ENCODE measurements around the gene HERC4.
"Not testable (repeated sequence)": the region's sequence is repeated elsewhere in the genome, so short reads cannot be mapped to it uniquely, and the experiment has no call there.

The HERC4 gene

DNA sequence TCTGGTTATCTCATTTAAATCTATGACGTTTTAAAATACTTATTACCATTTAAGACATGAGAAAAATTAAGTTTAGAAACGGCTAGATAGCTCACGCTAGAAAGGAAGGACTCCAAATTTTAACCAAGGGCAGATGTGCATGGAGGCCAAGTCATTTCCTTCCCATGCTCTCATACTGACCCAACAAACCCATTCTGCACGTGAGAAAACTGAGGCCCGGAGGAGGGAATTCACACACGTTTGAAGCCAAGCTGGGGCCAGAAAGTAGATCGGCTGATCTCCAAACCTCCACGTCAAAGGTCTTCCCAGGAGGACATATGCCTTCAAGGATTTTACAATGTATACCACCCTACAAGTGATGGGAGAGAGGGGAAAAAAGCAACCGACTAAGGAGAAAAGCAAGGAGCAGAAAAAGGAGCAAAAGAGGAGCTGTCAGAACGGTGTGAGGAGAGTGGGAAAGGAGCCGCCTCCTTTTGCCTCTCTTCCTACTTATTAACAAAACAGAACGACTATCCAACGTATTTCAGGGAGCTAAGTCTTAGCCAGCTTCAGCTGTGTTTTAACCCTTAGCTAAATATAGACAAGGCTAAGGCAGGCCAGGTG is 191.3 kb downstream of the HERC4 start:
- H3K9me3 ChIP-seq (ENCODE audit: low read length), result no peaks in the 10 kb centered on the region
- peaks cover 19% of the 10 kb centered on the region for H3K4me1 ChIP-seq (ENCODE audit: insufficient read depth, low read length, severe bottlenecking)
- H3F3A ChIP-seq (ENCODE audit: insufficient read depth, low read length), result 0 out of 2 replicates have a peak, but pooled peaks cover 3% of the 10 kb centered on the region
- peak overlapping the region; percentile 33 for H2AFZ ChIP-seq (ENCODE audit: low read length)
- H3K36me3 ChIP-seq (ENCODE audit: insufficient read depth, low read length), result peaks cover 22% of the 10 kb centered on the region
- no peak for TF ChIP-seq EZH2 (IDR thresholded peaks at IDR 0.05; ENCODE audit: borderline replicate concordance, low read length)
- TF ChIP-seq, protein P1, sequence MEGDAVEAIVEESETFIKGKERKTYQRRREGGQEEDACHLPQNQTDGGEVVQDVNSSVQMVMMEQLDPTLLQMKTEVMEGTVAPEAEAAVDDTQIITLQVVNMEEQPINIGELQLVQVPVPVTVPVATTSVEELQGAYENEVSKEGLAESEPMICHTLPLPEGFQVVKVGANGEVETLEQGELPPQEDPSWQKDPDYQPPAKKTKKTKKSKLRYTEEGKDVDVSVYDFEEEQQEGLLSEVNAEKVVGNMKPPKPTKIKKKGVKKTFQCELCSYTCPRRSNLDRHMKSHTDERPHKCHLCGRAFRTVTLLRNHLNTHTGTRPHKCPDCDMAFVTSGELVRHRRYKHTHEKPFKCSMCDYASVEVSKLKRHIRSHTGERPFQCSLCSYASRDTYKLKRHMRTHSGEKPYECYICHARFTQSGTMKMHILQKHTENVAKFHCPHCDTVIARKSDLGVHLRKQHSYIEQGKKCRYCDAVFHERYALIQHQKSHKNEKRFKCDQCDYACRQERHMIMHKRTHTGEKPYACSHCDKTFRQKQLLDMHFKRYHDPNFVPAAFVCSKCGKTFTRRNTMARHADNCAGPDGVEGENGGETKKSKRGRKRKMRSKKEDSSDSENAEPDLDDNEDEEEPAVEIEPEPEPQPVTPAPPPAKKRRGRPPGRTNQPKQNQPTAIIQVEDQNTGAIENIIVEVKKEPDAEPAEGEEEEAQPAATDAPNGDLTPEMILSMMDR (IDR thresholded peaks at IDR 0.05; ENCODE audit: low read length), result no peak
- no peaks in the 10 kb centered on the region for H4K20me1 ChIP-seq (ENCODE audit: insufficient read depth, low read length)
- peak overlapping the region; percentile 53 for H3K9ac ChIP-seq (ENCODE audit: low read length)
- peaks cover 34% of the 10 kb centered on the region for H3K79me2 ChIP-seq (ENCODE audit: insufficient read depth, low read length)
- peak overlapping the region; percentile 69 for H3K27ac ChIP-seq (ENCODE audit: low read depth, low read length, poor library complexity, severe bottlenecking)
- H3K9me2 ChIP-seq (ENCODE audit: low read depth, low read length), result no peaks in the 10 kb centered on the region
- peak overlapping the region; percentile 66 for H3K4me3 ChIP-seq (ENCODE audit: low read depth, low read length, poor library complexity, severe bottlenecking)
- no peaks in the 10 kb centered on the region for H3K27me3 ChIP-seq (ENCODE audit: insufficient read depth, low read length)
- H3K4me2 ChIP-seq (ENCODE audit: low read length), result peak overlapping the region; percentile 66

DNA sequence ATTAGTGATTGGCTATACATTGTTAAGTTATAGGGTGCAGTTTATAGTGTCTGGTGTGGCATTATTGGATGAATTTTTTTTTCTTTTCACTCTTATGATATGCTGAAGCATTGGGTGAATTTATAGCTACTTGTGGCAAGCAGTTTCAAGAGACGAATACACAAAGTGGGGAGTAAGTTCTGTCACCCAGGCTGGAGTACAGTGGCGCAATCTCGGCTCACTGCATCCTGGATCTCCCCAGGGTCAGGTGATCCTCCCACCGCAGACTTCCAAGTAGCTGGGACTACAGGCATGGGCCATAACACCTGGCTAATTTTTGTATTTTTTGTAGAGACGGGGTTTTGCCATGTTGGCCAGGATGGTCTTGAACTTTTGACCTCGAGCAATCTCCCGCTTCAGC is 196.9 kb downstream of the HERC4 start:
- H3F3A ChIP-seq (ENCODE audit: insufficient read depth, low read length), result no peaks in the 10 kb centered on the region
- no peak overlapping the region for H2AFZ ChIP-seq (ENCODE audit: low read length)
- H3K36me3 ChIP-seq (ENCODE audit: insufficient read depth, low read length), result no peaks in the 10 kb centered on the region
- no peaks in the 10 kb centered on the region for H3K79me2 ChIP-seq (ENCODE audit: insufficient read depth, low read length)
- no peak overlapping the region for H3K4me3 ChIP-seq (ENCODE audit: low read depth, low read length, poor library complexity, severe bottlenecking)
- H4K20me1 ChIP-seq (ENCODE audit: insufficient read depth, low read length), result no peaks in the 10 kb centered on the region
- no peaks in the 10 kb centered on the region for H3K4me1 ChIP-seq (ENCODE audit: insufficient read depth, low read length, severe bottlenecking)
- H3K27me3 ChIP-seq (ENCODE audit: insufficient read depth, low read length), result no peaks in the 10 kb centered on the region
- no peaks in the 10 kb centered on the region for H3K9me3 ChIP-seq (ENCODE audit: low read length)
- no peaks in the 10 kb centered on the region for H3K9me2 ChIP-seq (ENCODE audit: low read depth, low read length)
- H3K9ac ChIP-seq (ENCODE audit: low read length), result no peak overlapping the region
- no peak overlapping the region for H3K27ac ChIP-seq (ENCODE audit: low read depth, low read length, poor library complexity, severe bottlenecking)
- TF ChIP-seq, protein P1 (IDR thresholded peaks at IDR 0.05; ENCODE audit: low read length), result no peak
- TF ChIP-seq EZH2 (IDR thresholded peaks at IDR 0.05; ENCODE audit: borderline replicate concordance, low read length), result no peak
- no peak overlapping the region for H3K4me2 ChIP-seq (ENCODE audit: low read length)

DNA sequence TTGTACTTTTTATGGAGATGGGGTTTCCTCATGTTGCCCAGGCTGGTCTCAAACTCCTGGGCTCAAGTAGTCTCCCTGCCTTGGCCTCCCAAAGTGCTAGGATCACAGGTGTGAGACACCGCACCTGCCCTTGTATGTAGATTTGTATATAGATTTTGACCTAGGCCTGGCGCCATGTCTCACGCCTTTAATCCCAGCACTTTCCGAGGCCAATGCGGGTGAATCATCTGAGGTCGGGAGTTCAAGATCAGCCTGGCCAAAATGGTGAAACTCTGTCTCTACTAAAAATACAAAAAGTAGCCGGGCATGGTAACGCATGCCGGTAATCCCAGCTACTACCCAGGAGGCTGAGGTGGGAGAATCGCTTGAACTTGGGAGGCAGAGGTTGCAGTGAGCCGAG is 197.7 kb downstream of the HERC4 start:
- not testable (repeated sequence) for H3K4me1 ChIP-seq (ENCODE audit: insufficient read depth, low read length, severe bottlenecking); H3K27ac ChIP-seq (ENCODE audit: low read depth, low read length, poor library complexity, severe bottlenecking); H3K9me2 ChIP-seq (ENCODE audit: low read depth, low read length); H3K4me2 ChIP-seq (ENCODE audit: low read length); H3F3A ChIP-seq (ENCODE audit: insufficient read depth, low read length); H4K20me1 ChIP-seq (ENCODE audit: insufficient read depth, low read length); H3K36me3 ChIP-seq (ENCODE audit: insufficient read depth, low read length); H3K4me3 ChIP-seq (ENCODE audit: low read depth, low read length, poor library complexity, severe bottlenecking); H3K9ac ChIP-seq (ENCODE audit: low read length); H2AFZ ChIP-seq (ENCODE audit: low read length); H3K79me2 ChIP-seq (ENCODE audit: insufficient read depth, low read length); H3K9me3 ChIP-seq (ENCODE audit: low read length); H3K27me3 ChIP-seq (ENCODE audit: insufficient read depth, low read length)
